GM12878 (cell line): ENCODE measurements around the gene IMMP2L.

ENCODE experiments used
- BHLHE40 ChIP-seq, 2 experiments: fragments of 450-650 bp in 1 of 2; IDR thresholded peaks; 2 replicates each; pipeline ENCODE4 v1.6.1; 2011 to 2017; ENCODE audit warnings: low read depth in 2 of 2, borderline replicate concordance in 1 of 2, improper control_type of control experiment in 1 of 2, low read length in 1 of 2, mild to moderate bottlenecking in 1 of 2
- CBX3 ChIP-seq: fragments of 200-600 bp; sonication (generic); IDR thresholded peaks from 2 replicates; pipeline ENCODE4 v1.6.1; 2016; ENCODE audit warnings: low read depth, borderline replicate concordance
- EZH2 ChIP-seq: IDR thresholded peaks from 2 replicates; pipeline ENCODE4 v1.6.1; 2012; ENCODE audit warnings: low read depth, mild to moderate bottlenecking, control low read depth, inconsistent platforms, low read length, borderline replicate concordance; ENCODE audit not compliant: control insufficient read depth
- NR2F1 ChIP-seq: fragments of 450-650 bp; conservative IDR thresholded peaks from 2 replicates; pipeline ENCODE4 v1.6.1; 2017; ENCODE audit warnings: mild to moderate bottlenecking
- POLR2AphosphoS5 ChIP-seq: IDR thresholded peaks from 2 replicates; pipeline ENCODE4 v1.6.1; 2011; ENCODE audit warnings: mild to moderate bottlenecking, low read length, inconsistent platforms

- no peak for TF ChIP-seq EZH2
- no peak for TF ChIP-seq CBX3
- TF ChIP-seq BHLHE40 (IDR thresholded peaks at IDR 0.05; ENCODE audit: borderline replicate concordance in 1 of 2, low read depth in 2 of 2, low read length in 1 of 2): no peak
- TF ChIP-seq NR2F1: no peak
- no peak for TF ChIP-seq POLR2AphosphoS5
These were observed 229.3 kb downstream of the IMMP2L start for GRCh38 chr7:111333010-111333409.
